ENCODE data around the gene ABLIM3. TPM values are rescaled to one million over a fixed set of nuclear protein-coding genes. Genes with fewer than 3 reads are reported as not detected.

Gene ABLIM3
- total RNA-seq, 1 experiment from 2014 or later, result 7.0 TPM

DNA sequence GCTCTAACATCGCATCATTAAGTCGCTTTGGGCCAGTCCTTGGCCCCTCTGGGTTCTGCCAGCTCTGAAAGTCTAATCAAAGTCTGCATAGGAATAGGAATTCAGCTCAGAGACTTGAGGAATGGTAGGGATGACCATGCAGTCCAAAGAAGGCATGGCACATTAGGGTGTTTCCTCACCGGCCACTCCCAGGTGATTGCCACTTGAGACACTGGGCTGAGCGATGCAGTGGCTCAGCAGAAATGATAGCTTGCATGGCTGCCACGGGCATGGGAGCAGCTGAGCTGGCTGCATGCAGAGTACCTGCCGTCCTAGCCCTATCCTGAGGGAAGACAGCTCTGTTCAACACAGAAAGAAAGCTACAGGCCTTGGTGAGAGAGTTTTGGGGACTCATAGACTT, 159.1 kb downstream of the ABLIM3 start:
- no peak for DNase-seq (ENCODE audit: extremely low read depth, low read depth)

DNA sequence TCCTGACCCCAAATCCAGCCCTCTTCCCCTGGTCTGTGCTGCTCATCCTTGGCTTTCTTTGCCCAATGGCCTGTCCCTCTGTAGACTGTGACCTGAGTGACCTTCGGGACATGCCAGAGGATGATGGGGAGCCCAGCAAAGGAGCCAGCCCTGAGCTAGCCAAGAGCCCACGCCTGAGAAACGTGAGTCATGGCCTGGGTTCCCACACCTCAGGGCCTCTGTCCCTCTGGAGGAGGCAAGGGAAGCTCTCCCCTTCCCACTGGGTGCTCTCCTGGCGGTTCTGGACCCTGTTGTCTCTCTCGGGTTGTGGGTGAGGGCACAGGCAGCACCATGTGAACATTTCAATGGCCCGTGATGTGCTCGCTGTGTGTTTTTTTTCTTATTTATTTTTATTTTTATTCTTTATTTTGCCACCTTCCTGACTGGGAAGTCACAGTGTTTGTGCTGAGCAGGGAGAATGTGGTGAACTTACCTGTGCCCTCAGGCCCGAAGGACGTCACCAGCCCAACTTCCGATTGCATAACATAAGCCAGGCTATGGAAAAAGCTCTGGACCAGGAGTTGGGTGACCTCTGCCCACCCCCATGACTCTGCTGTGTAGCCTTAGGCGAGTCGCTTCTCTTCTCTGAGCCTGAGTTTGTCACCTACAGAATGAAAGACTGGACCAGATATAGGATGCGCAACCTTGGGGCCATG, 159.9 kb downstream of the ABLIM3 start:
- DNase-seq (ENCODE audit: extremely low read depth, low read depth), result no peak

DNA sequence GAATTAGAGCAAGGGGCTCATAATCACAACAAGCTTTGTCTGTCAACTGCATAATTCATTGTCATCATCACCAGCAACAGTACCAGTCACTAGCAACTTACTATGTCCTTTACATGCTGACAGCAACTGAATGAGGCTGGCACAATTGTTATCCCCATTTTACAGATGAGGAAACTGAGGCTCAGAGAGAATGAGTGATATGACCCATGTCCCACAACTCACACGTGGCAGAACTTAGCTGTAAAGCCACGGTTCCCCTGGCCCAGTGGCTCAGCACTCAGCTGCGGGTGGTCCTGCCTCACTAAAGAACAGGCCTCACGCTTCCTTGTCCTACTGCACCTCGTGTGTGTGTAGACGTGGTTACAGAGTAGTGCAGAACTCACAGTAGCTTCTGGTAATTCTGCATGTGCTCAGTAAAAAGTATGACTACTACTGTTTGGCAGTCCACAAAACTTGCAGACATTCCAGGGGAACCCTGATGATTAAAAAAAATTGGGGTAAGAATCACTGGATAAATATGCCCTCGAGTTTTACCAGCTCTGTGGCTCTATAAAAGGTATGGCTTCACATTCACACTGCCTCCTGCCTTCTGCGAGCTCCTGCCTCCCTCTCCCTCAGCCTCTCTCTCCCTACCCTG, 160.6 kb downstream of the ABLIM3 start:
- no peak for DNase-seq (ENCODE audit: extremely low read depth, low read depth)

DNA sequence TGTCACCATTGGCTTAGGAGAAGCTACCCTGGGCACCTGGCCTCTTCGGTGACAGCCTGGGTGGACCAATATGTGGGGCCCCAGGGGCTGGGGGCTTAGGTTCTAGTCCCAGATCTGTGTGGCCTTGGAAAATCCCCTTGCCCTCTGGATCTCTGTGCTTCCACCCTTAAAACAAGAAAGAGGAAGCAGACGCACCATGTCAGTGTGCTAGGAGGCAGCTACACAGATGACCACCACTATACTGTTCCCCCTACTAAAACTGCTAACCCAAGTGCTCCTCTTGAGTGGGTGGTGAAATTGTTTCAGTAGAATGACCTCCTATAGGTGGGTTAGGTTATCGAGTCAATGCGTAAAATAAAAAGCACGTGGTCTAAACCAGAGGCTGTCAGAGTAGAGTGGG, 161.3 kb downstream of the ABLIM3 start:
- DNase-seq (ENCODE audit: extremely low read depth, low read depth), result no peak

DNA sequence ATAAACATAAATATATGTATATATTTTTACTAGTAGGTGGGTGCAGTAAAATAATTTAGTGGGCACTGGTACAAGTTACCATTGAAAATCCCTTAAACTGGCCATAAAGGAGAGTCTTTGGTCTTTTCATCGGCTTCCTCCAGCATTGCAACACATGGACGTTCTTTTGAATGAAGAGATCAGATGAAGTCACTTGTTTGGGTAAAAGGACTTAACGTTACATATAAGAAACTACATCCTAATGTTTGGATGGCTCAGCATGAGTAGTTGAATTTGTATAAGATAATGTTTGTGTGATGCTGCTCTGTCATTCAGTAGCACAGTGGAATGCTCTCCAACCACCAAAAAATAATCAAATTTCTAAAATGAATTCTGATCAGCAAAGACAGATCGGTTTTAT, 161.9 kb downstream of the ABLIM3 start:
- no peak for DNase-seq (ENCODE audit: extremely low read depth, low read depth)

DNA sequence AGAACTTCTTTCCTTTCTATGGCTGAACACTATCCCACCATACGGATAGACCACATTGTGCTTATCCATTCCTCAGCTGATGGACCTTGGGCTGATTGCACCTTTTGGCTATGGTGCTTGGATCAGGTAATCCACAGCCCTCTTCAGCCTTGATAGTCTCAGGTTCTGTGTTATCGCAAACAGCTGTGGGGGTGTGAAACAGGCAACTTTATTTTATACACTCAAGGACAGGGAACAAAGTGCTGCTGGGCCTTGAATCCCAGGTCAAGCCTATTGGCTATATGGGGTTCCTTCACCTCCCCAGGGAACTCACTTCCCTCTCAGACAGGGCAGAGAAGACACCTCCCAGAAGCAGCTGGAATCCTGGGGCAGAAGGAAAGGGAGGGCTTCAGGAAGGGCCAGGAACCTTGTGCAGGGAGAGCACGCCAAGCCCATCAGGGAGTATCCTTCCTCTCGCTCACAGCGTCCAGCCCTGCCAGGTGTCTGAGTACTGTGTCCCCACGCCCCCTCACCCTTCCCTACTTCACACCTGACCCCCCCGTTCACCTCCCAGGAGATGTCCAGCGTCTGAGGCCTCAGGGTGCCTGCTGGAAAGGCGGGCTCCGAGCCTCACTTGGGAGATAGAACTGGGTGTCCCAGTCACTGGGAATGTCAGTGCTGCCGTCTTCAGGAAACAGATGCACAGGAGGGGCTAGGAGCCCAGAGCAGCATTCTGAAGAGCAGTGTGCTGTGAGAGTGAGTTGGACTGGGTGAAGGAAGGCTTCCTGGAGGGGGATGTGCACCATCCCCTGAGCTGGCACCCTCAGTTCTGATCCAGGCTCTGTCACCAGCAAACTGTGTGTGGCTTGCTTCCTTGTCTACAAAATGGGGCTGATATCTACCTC, 163.1 kb downstream of the ABLIM3 start:
- no peak for DNase-seq (ENCODE audit: extremely low read depth, low read depth)

DNA sequence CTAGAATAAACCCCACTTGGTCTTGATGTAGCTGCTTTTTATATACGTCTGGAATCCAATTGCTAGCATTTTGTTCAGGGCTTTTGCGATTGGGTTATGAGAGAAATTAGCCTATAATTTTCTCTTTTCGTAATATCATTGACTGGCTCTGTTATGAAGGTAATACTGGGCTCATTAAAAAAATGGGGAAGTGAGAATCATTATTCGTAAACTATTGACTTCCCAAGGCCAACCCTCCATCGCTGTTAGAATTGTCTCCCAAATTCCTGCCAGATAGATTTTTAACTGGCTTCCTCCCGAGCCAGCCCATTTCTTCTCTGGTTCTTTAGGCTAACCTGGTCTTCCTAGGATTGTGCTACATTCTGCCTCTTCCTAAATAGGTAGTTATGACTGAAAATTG, 168.1 kb downstream of the ABLIM3 start:
- no peak for DNase-seq (ENCODE audit: extremely low read depth, low read depth)

Other genes starting within 250 kb of the ABLIM3 start
- gene SH3TC2, start 78.4 kb upstream of the ABLIM3 start, total RNA-seq (2014; rRNA removed; shearing (Covaris generic)), result 1.5 and 1.8 TPM in 2 replicates
- 1.4 and 2.3 TPM in 2 replicates for gene AFAP1L1, start 130.4 kb downstream of the ABLIM3 start, total RNA-seq (2014; rRNA removed; shearing (Covaris generic))
- gene GRPEL2, start 204.0 kb downstream of the ABLIM3 start, total RNA-seq (2014; rRNA removed; shearing (Covaris generic)), result 75.5 and 92.3 TPM in 2 replicates
- 10.5 and 11.4 TPM in 2 replicates for gene PCYOX1L, start 216.6 kb downstream of the ABLIM3 start, total RNA-seq (2014; rRNA removed; shearing (Covaris generic))
- not detected in 2 replicates for gene IL17B, start 237.8 kb downstream of the ABLIM3 start, total RNA-seq (2014; rRNA removed; shearing (Covaris generic))